ENCODE data around the gene FITM1.

DNA sequence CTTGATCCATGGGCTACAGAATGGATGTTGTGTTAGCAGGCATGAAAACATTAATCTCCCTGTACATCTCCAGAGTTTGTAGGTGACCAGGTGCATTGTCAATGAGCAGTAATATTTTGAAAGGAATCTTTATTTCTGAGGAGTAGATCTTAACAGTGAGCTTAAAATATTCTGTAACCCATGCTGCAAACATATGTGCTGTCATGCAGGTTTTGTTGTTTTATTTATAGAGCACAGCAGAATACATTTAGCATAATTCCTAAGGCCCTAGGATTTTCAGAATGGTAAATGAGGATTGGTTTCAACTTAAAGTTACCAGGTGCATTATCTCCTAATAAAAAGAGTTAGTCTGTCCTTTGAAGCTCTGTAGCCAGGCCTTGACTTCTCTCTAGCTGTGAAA lies 3.5 kb upstream of the FITM1 start:
- TF ChIP-seq, protein P1, sequence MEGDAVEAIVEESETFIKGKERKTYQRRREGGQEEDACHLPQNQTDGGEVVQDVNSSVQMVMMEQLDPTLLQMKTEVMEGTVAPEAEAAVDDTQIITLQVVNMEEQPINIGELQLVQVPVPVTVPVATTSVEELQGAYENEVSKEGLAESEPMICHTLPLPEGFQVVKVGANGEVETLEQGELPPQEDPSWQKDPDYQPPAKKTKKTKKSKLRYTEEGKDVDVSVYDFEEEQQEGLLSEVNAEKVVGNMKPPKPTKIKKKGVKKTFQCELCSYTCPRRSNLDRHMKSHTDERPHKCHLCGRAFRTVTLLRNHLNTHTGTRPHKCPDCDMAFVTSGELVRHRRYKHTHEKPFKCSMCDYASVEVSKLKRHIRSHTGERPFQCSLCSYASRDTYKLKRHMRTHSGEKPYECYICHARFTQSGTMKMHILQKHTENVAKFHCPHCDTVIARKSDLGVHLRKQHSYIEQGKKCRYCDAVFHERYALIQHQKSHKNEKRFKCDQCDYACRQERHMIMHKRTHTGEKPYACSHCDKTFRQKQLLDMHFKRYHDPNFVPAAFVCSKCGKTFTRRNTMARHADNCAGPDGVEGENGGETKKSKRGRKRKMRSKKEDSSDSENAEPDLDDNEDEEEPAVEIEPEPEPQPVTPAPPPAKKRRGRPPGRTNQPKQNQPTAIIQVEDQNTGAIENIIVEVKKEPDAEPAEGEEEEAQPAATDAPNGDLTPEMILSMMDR (IDR thresholded peaks at IDR 0.05), result no peak
- no peak for TF ChIP-seq POLR2A (IDR thresholded peaks at IDR 0.05)
